Mesendoderm (in vitro differentiated cells): ENCODE measurements around the gene YBEY.
A peak's percentile ranks its signal among the peaks of the same experiment; 100 is the strongest.

Experiments
- DNase-seq: peaks from one replicate; pipeline ENCODE4 v3.0.0; 2013
- H2AK5ac ChIP-seq: 2 replicates; pipeline ENCODE4 v1.6.1; 2013; ENCODE audit warnings: low read length, inconsistent platforms
- H2BK120ac ChIP-seq: 2 replicates; pipeline ENCODE4 v1.6.1; 2013; ENCODE audit warnings: low read depth, mild to moderate bottlenecking, low read length, moderate library complexity, mixed read lengths
- H2BK15ac ChIP-seq: replicated peaks from 2 replicates; pipeline ENCODE4 v1.6.1; 2013; ENCODE audit warnings: low read depth, mild to moderate bottlenecking, moderate library complexity
- H2BK5ac ChIP-seq: 2 replicates; pipeline ENCODE4 v1.6.1; 2013; ENCODE audit warnings: low read length, inconsistent platforms
- H3K18ac ChIP-seq: 2 replicates; pipeline ENCODE4 v1.6.1; 2013; ENCODE audit warnings: mild to moderate bottlenecking, low read length, mixed read lengths
- H3K23ac ChIP-seq: one replicate; pipeline ENCODE4 v1.6.1; 2013; ENCODE audit warnings: low read length
- H3K27ac ChIP-seq: 2 replicates; pipeline ENCODE4 v1.5.1; 2013; ENCODE audit warnings: low read depth, mild to moderate bottlenecking, inconsistent platforms, low read length, moderate library complexity
- H3K27me3 ChIP-seq: 2 replicates; pipeline ENCODE4 v1.6.1; 2013; ENCODE audit warnings: low read length, control low read depth, mild to moderate bottlenecking, inconsistent platforms; ENCODE audit not compliant: insufficient read depth, poor library complexity
- H3K36me3 ChIP-seq: 2 replicates; pipeline ENCODE4 v1.6.1; 2013; ENCODE audit warnings: low read length, inconsistent platforms; ENCODE audit not compliant: control insufficient read depth, insufficient read depth
- H3K4ac ChIP-seq: one replicate; pipeline ENCODE4 v1.6.1; 2013; ENCODE audit warnings: low read depth, mild to moderate bottlenecking, low read length, moderate library complexity
- H3K4me1 ChIP-seq: 2 replicates; pipeline ENCODE4 v1.6.1; 2013; ENCODE audit warnings: low read depth, low read length, inconsistent platforms; ENCODE audit not compliant: control insufficient read depth
- H3K4me2 ChIP-seq: 2 replicates; pipeline ENCODE4 v1.6.1; 2013; ENCODE audit warnings: low read length
- H3K4me3 ChIP-seq: 2 replicates; pipeline ENCODE4 v1.5.1; 2013; ENCODE audit warnings: mild to moderate bottlenecking, low read length
- H3K56ac ChIP-seq: one replicate; pipeline ENCODE4 v1.6.1; 2013; ENCODE audit warnings: low read length
- H3K79me1 ChIP-seq: 2 replicates; pipeline ENCODE4 v1.6.1; 2013; ENCODE audit warnings: low read length, inconsistent platforms
- H3K79me2 ChIP-seq: 2 replicates; pipeline ENCODE4 v1.6.1; 2013; ENCODE audit warnings: mild to moderate bottlenecking, low read length; ENCODE audit not compliant: control insufficient read depth, insufficient read depth
- H3K9ac ChIP-seq: 2 replicates; pipeline ENCODE4 v1.6.1; 2013; ENCODE audit warnings: low read length, inconsistent platforms
- H4K5ac ChIP-seq: one replicate; pipeline ENCODE4 v1.6.1; 2013; ENCODE audit warnings: low read length
- H4K8ac ChIP-seq: one replicate; pipeline ENCODE4 v1.6.1; 2013; ENCODE audit warnings: low read depth, mild to moderate bottlenecking, control low read depth, low read length, moderate library complexity
- WGBS: extraction: QIAGEN DNeasy Blood & Tissue Kit; methylation state at CpG from one replicate; pipeline ENCODE4 v1.1.7; 2013; ENCODE audit warnings: low lambda C conversion rate, missing lambda C conversion rate; ENCODE audit not compliant: insufficient coverage; ENCODE audit errors: extremely low coverage; 5-methylcytosine and 5-hydroxymethylcytosine counted together

YBEY gene

DNA sequence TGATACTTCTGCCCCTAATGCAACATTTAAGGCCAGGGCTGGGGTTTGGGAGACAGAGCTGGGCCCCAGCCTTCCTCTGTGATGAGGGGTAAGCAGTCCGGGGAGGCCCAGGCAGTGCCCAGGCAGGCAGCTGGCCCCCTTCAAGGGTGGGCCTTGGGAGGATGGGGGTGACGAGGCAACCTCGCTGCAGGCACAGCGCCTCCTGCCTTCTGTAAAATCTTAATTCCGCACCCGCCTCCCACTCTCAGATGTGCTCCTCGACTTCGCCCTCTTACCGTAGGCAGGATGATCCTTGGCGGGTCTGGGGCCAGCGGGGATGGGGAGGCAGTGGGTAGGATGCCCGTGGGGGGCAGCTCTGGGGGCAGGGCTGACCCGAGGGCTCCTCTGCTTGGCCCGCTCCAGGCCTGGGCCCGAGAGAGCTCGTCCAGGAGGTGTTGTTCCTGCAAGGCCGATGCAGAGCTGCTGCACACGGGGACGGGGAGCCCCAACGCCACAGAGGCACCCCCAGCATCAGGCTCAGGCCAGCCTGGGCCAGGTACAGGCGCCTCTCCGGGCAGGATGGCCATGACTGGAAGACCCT, 28.4 kb downstream of the YBEY start:
- H2BK15ac ChIP-seq = no peak overlapping the region
- no peak overlapping the region for H3K23ac ChIP-seq
- H3K4me2 ChIP-seq = no peak overlapping the region
- H3K79me1 ChIP-seq = no peaks in the 10 kb centered on the region
- H3K4me3 ChIP-seq = no peak overlapping the region
- H3K18ac ChIP-seq = no peak overlapping the region
- no peaks in the 10 kb centered on the region for H3K79me2 ChIP-seq
- no peaks in the 10 kb centered on the region for H3K36me3 ChIP-seq
- H3K27me3 ChIP-seq = no peaks in the 10 kb centered on the region
- no CpG with 5 or more reads among the region's 22 CpGs for WGBS
- no peak overlapping the region for H2BK120ac ChIP-seq
- H2AK5ac ChIP-seq = no peak overlapping the region
- H3K27ac ChIP-seq = no peak overlapping the region
- no peak overlapping the region for H3K4ac ChIP-seq
- H4K8ac ChIP-seq = no peak overlapping the region
- H3K9ac ChIP-seq = no peak overlapping the region
- peaks cover 5% of the 10 kb centered on the region for H3K4me1 ChIP-seq
- no peak for DNase-seq
- no peak overlapping the region for H3K56ac ChIP-seq
- no peak overlapping the region for H4K5ac ChIP-seq
- H2BK5ac ChIP-seq = no peak overlapping the region

DNA sequence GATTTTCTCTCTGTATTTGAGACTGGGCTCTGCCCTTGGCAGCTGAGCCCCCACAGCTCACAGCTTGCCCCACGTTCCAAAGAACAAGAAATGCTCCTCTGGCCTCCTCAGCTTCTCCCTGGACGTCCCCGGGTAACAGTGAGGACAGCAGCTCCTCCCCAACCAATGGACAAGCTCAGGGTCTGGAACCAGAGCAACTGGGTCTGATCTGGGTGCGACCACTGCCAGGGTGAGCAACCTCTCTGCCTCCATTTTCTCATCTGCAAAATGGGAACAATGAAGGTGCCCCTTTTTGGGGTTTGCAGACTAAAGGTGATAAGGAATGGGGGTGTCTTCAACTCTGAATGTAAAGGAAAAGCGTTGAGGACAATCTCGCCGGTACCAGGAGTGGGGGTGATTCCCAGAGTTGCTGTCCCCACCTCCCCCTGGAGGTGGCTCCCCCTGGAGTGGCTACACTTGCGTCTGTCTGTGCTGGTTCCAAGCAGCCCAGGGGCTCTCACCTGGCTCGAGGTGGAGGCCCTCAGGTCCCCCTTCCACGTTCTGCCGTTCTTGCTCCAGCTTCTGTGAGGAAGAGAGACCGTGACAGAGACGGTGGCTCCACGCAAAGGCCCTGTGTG, 30.7 kb downstream of the YBEY start:
- no peak overlapping the region for H2BK15ac ChIP-seq
- no peak overlapping the region for H2AK5ac ChIP-seq
- H3K79me1 ChIP-seq = peaks cover 6% of the 10 kb centered on the region
- peaks cover 10% of the 10 kb centered on the region for H3K4me1 ChIP-seq
- no peak overlapping the region for H3K9ac ChIP-seq
- no CpG with 5 or more reads among the region's 14 CpGs for WGBS
- no peak overlapping the region for H4K8ac ChIP-seq
- H2BK120ac ChIP-seq = no peak overlapping the region
- H3K56ac ChIP-seq = no peak overlapping the region
- no peaks in the 10 kb centered on the region for H3K36me3 ChIP-seq
- H3K79me2 ChIP-seq = peaks cover 7% of the 10 kb centered on the region
- no peak overlapping the region for H3K4ac ChIP-seq
- H3K18ac ChIP-seq = no peak overlapping the region
- no peaks in the 10 kb centered on the region for H3K27me3 ChIP-seq
- H3K4me3 ChIP-seq = no peak overlapping the region
- DNase-seq = no peak
- no peak overlapping the region for H3K4me2 ChIP-seq
- no peak overlapping the region for H2BK5ac ChIP-seq
- no peak overlapping the region for H3K27ac ChIP-seq
- no peak overlapping the region for H3K23ac ChIP-seq
- H4K5ac ChIP-seq = no peak overlapping the region

DNA sequence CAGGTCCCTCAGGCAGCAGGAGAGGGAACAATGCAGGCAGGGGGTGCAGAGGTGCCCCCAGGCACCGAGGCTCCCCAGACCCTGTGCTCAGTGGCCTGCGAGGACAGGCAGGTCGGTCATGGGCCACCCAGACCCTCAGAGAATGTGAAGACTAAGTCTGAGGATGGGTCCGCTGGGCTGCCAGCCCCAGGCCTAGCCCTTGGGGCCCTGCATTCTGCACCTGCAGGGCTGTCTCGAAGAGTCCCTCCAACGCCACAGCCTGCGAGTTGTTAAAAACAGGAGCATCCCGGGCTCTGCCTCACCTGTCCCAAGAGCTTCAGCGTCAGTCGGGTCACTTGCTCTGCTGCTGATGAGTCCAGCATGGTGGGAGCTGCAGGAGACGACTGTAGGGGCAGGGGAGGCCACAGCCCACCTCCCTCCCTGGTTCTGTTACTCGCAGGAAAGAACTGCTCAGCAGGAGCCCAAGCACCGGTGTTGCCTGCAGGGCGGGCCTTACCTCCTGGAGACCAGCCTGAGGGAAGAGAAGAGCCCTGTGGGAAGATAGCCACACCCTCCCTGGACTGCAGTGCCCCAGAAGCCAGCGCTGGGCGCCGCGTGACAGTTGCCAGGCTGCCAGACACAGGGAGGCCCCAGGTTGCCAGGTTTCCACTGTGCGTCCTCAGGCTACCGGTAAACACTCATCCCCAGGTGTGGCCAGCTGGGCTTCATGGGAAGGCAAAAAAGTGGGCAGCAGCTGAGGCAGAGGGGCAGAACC, 31.7 kb downstream of the YBEY start:
- WGBS = no CpG with 5 or more reads among the region's 20 CpGs
- no peak overlapping the region for H4K8ac ChIP-seq
- H3K79me2 ChIP-seq = peaks cover 18% of the 10 kb centered on the region
- H3K4me3 ChIP-seq = no peak overlapping the region
- H3K4ac ChIP-seq = no peak overlapping the region
- H2BK15ac ChIP-seq = no peak overlapping the region
- H2BK120ac ChIP-seq = no peak overlapping the region
- H3K27me3 ChIP-seq = no peaks in the 10 kb centered on the region
- no peaks in the 10 kb centered on the region for H3K36me3 ChIP-seq
- DNase-seq = peak; percentile 60
- no peak overlapping the region for H3K27ac ChIP-seq
- H2BK5ac ChIP-seq = no peak overlapping the region
- peaks cover 10% of the 10 kb centered on the region for H3K4me1 ChIP-seq
- peak overlapping the region; percentile 25 for H3K56ac ChIP-seq
- H3K4me2 ChIP-seq = no peak overlapping the region
- H3K23ac ChIP-seq = no peak overlapping the region
- no peak overlapping the region for H3K9ac ChIP-seq
- peaks cover 10% of the 10 kb centered on the region for H3K79me1 ChIP-seq
- no peak overlapping the region for H3K18ac ChIP-seq
- H4K5ac ChIP-seq = no peak overlapping the region
- H2AK5ac ChIP-seq = no peak overlapping the region

DNA sequence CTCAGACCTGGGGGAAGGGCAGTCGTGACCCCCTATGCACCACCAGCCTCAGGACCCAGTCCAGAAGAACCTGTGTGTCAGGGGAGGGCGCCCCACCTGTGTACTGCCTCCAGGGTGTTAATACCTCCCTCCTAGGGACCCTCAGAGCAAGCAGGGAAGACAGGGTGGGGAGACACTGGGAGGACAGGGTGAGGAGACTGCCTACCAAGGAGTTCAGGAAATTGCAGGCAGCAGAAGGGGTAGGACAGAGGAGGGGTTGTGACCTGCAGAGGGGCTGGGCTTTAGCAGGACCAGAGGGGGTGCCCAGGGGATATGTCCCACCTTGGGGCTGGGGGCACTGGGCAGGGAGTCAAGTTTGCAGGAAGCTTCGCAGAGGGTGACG, 32.3 kb downstream of the YBEY start:
- DNase-seq = no peak
- no peak overlapping the region for H2BK15ac ChIP-seq
- H3K9ac ChIP-seq = peak overlapping the region; percentile 12
- H3K4me1 ChIP-seq = peaks cover 10% of the 10 kb centered on the region
- H3K27me3 ChIP-seq = no peaks in the 10 kb centered on the region
- peaks cover 10% of the 10 kb centered on the region for H3K79me1 ChIP-seq
- H3K56ac ChIP-seq = peak overlapping the region; percentile 44
- H3K4me2 ChIP-seq = no peak overlapping the region
- no peak overlapping the region for H3K27ac ChIP-seq
- H3K23ac ChIP-seq = no peak overlapping the region
- peaks cover 24% of the 10 kb centered on the region for H3K79me2 ChIP-seq
- no peak overlapping the region for H3K18ac ChIP-seq
- H3K36me3 ChIP-seq = no peaks in the 10 kb centered on the region
- no peak overlapping the region for H2AK5ac ChIP-seq
- H4K8ac ChIP-seq = no peak overlapping the region
- no peak overlapping the region for H2BK120ac ChIP-seq
- WGBS = no CpG with 5 or more reads among the region's 4 CpGs
- no peak overlapping the region for H4K5ac ChIP-seq
- no peak overlapping the region for H3K4me3 ChIP-seq
- H2BK5ac ChIP-seq = no peak overlapping the region
- H3K4ac ChIP-seq = no peak overlapping the region

DNA sequence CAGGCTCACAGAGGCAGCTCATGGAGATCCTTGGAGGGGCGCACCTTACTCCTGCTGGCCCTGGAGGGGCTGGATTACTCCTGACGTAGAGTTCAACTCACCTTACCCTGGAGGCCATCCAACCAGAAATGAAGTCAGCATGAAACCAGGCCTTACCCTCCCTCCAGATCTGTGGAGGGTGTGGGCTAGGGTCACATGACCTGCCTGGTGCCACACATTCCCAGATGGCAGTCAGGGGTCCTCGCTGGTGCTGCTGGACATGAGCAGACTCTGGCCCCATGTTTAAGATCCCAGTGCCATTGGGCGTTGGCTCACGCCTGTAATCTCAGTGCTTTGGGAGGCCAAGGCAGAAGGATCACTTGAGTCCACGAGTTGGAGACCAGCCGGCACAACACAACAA, 33.0 kb downstream of the YBEY start:
- Histone ChIP-seq H2BK15ac (no peak overlapping the region), H3K4me1 (peaks cover 10% of the 10 kb centered on the region), H4K5ac (no peak overlapping the region), H3K18ac (no peak overlapping the region), H2AK5ac (no peak overlapping the region), H3K56ac (no peak overlapping the region), H2BK120ac (no peak overlapping the region), H3K4me3 (no peak overlapping the region), H3K36me3 (no peaks in the 10 kb centered on the region), H3K79me1 (peaks cover 10% of the 10 kb centered on the region), H3K79me2 (peaks cover 25% of the 10 kb centered on the region), H3K27ac (no peak overlapping the region), H3K27me3 (no peaks in the 10 kb centered on the region), H3K23ac (no peak overlapping the region), H3K4me2 (no peak overlapping the region), H3K4ac (no peak overlapping the region), H4K8ac (no peak overlapping the region), H3K9ac (no peak overlapping the region), H2BK5ac (no peak overlapping the region)
- WGBS = no CpG with 5 or more reads among the region's 7 CpGs
- DNase-seq = no peak
